Measurements from ENCODE around the gene RFC4.

Gene RFC4

DNA sequence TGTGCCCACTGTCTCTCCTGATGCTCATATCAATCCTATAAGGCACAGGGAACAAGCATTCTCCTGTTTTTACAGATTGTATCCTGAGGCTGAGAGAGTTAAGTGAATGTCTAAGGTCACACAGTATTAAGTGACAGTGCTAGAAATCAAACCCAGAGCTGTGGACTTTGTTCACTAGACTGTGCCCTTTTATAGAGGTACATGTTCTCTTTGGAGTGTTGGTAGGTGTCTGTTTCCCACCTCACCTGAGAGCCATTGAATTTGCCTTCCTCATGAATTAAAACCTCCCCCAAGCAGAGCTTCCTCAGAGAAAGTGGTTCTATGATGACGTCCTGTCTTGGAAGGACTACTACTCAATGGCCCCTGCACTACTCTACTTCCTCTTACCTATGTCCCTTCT lies 48.7 kb upstream of the RFC4 start:
- no peak overlapping the region for H3K4me3 ChIP-seq (ENCODE audit: low read depth, low read length)
- POLR2A ChIA-PET: no interaction called here
- CTCF ChIA-PET: no interaction called here
- TF ChIP-seq WT1 (tag by site-specific recombination; IDR thresholded peaks at IDR 0.05) (no peak), ZNF423 (tag by site-specific recombination; IDR thresholded peaks at IDR 0.05) (no peak), ZNF24 (tag by site-specific recombination; IDR thresholded peaks at IDR 0.05) (no peak), ZNF292 (tag by site-specific recombination; IDR thresholded peaks at IDR 0.05; ENCODE audit: borderline replicate concordance, low read depth) (no peak), MEIS1 (CRISPR knock-in tag; IDR thresholded peaks at IDR 0.05; ENCODE audit: borderline replicate concordance) (no peak), ZNF843 (tag by site-specific recombination; IDR thresholded peaks at IDR 0.05) (no peak), ZNF121 (tag by site-specific recombination; IDR thresholded peaks at IDR 0.05) (no peak), ZNF610 (tag by site-specific recombination; IDR thresholded peaks at IDR 0.05; ENCODE audit: borderline replicate concordance) (no peak), HOXD13 (CRISPR knock-in tag; IDR thresholded peaks at IDR 0.05; ENCODE audit: borderline replicate concordance) (no peak), ZNF266 (tag by site-specific recombination; IDR thresholded peaks at IDR 0.05; ENCODE audit: low read depth) (no peak), GLIS2 (tag by site-specific recombination; IDR thresholded peaks at IDR 0.05) (no peak), ZBTB7A (tag by site-specific recombination; IDR thresholded peaks at IDR 0.05; ENCODE audit: low read depth) (no peak), ZNF623 (tag by site-specific recombination; IDR thresholded peaks at IDR 0.05) (no peak)
- TF ChIP-seq, protein P1, sequence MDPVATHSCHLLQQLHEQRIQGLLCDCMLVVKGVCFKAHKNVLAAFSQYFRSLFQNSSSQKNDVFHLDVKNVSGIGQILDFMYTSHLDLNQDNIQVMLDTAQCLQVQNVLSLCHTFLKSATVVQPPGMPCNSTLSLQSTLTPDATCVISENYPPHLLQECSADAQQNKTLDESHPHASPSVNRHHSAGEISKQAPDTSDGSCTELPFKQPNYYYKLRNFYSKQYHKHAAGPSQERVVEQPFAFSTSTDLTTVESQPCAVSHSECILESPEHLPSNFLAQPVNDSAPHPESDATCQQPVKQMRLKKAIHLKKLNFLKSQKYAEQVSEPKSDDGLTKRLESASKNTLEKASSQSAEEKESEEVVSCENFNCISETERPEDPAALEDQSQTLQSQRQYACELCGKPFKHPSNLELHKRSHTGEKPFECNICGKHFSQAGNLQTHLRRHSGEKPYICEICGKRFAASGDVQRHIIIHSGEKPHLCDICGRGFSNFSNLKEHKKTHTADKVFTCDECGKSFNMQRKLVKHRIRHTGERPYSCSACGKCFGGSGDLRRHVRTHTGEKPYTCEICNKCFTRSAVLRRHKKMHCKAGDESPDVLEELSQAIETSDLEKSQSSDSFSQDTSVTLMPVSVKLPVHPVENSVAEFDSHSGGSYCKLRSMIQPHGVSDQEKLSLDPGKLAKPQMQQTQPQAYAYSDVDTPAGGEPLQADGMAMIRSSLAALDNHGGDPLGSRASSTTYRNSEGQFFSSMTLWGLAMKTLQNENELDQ (tag by site-specific recombination; IDR thresholded peaks at IDR 0.05; ENCODE audit: low read depth): no peak
- TF ChIP-seq, protein P2, sequence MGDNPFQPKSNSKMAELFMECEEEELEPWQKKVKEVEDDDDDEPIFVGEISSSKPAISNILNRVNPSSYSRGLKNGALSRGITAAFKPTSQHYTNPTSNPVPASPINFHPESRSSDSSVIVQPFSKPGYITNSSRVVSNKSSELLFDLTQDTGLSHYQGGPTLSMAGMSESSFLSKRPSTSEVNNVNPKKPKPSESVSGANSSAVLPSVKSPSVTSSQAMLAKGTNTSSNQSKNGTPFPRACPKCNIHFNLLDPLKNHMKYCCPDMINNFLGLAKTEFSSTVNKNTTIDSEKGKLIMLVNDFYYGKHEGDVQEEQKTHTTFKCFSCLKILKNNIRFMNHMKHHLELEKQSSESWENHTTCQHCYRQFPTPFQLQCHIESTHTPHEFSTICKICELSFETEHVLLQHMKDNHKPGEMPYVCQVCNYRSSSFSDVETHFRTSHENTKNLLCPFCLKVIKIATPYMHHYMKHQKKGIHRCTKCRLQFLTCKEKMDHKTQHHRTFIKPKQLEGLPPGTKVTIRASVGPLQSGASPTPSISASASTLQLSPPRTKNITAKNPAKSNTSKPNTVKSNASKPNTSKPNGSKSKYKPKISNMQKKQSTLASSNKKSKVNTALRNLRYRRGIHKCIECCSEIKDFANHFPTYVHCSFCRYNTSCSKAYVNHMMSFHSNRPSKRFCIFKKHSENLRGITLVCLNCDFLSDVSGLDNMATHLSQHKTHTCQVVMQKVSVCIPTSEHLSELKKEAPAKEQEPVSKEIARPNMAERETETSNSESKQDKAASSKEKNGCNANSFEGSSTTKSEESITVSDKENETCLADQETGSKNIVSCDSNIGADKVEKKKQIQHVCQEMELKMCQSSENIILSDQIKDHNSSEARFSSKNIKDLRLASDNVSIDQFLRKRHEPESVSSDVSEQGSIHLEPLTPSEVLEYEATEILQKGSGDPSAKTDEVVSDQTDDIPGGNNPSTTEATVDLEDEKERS (tag by site-specific recombination; IDR thresholded peaks at IDR 0.05): no peak
- TF ChIP-seq, protein P3, sequence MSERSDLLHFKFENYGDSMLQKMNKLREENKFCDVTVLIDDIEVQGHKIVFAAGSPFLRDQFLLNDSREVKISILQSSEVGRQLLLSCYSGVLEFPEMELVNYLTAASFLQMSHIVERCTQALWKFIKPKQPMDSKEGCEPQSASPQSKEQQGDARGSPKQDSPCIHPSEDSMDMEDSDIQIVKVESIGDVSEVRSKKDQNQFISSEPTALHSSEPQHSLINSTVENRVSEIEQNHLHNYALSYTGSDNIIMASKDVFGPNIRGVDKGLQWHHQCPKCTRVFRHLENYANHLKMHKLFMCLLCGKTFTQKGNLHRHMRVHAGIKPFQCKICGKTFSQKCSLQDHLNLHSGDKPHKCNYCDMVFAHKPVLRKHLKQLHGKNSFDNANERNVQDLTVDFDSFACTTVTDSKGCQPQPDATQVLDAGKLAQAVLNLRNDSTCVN (tag by site-specific recombination; optimal IDR thresholded peaks at IDR 0.05): no peak
- TF ChIP-seq, protein P4, sequence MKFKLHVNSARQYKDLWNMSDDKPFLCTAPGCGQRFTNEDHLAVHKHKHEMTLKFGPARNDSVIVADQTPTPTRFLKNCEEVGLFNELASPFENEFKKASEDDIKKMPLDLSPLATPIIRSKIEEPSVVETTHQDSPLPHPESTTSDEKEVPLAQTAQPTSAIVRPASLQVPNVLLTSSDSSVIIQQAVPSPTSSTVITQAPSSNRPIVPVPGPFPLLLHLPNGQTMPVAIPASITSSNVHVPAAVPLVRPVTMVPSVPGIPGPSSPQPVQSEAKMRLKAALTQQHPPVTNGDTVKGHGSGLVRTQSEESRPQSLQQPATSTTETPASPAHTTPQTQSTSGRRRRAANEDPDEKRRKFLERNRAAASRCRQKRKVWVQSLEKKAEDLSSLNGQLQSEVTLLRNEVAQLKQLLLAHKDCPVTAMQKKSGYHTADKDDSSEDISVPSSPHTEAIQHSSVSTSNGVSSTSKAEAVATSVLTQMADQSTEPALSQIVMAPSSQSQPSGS (tag by site-specific recombination; IDR thresholded peaks at IDR 0.05; ENCODE audit: low read depth): no peak
- H3K9me3 ChIP-seq (ENCODE audit: control insufficient read depth, insufficient read depth, low read depth, low read length): no peaks in the 10 kb centered on the region
- no peaks in the 10 kb centered on the region for H3K36me3 ChIP-seq (ENCODE audit: control insufficient read depth in 2 of 2, insufficient read depth in 1 of 2, low read length in 2 of 2)
- H3K27ac ChIP-seq (ENCODE audit: extremely low read depth, low read depth, low read length): no peak overlapping the region
- H3K4me1 ChIP-seq (ENCODE audit: control insufficient read depth, insufficient read depth, low read length): no peaks in the 10 kb centered on the region

DNA sequence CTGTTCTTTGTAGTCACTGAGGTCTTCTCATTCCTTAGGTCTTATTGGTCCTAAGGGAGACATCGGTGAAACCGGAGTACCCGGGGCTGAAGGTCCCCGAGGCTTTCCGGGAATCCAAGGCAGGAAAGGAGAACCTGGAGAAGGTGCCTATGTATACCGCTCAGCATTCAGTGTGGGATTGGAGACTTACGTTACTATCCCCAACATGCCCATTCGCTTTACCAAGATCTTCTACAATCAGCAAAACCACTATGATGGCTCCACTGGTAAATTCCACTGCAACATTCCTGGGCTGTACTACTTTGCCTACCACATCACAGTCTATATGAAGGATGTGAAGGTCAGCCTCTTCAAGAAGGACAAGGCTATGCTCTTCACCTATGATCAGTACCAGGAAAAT lies 47.9 kb upstream of the RFC4 start:
- Histone ChIP-seq H3K36me3 (ENCODE audit: control insufficient read depth in 2 of 2, insufficient read depth in 1 of 2, low read length in 2 of 2) (no peaks in the 10 kb centered on the region), H3K4me3 (ENCODE audit: low read depth, low read length) (no peak overlapping the region), H3K4me1 (ENCODE audit: control insufficient read depth, insufficient read depth, low read length) (no peaks in the 10 kb centered on the region), H3K9me3 (ENCODE audit: control insufficient read depth, insufficient read depth, low read depth, low read length) (no peaks in the 10 kb centered on the region), H3K27ac (ENCODE audit: extremely low read depth, low read depth, low read length) (no peak overlapping the region)
- ChIA-PET POLR2A (no interaction called here), CTCF (no interaction called here)
- TF ChIP-seq GLIS1 (tag by site-specific recombination; IDR thresholded peaks at IDR 0.05) (no peak), IKZF3 (tag by site-specific recombination; IDR thresholded peaks at IDR 0.05) (no peak), ZNF157 (tag by site-specific recombination; IDR thresholded peaks at IDR 0.05) (peak; percentile 51; the same call in 1 of the 2 replicates), ZNF132 (tag by site-specific recombination; IDR thresholded peaks at IDR 0.05; ENCODE audit: borderline replicate concordance) (no peak)

Measured in HEK293 (cell line).